Keratinocyte (primary cell): ENCODE measurements around the gene UCKL1.

ENCODE experiments used
- CTCF ChIP-seq, 3 experiments: IDR thresholded peaks in 1 of 3; conservative IDR thresholded peaks in 1 of 3; optimal IDR thresholded peaks in 1 of 3; 2 replicates in 2 of 3; 3 replicates in 1 of 3; pipeline versions ENCODE3 to v1.5.1; 2011; ENCODE audit warnings: low read length in 3 of 3, mild to moderate bottlenecking in 3 of 3, moderate library complexity in 2 of 3, control low read depth in 1 of 3, inconsistent platforms in 1 of 3; ENCODE audit not compliant: insufficient read depth in 2 of 3; ENCODE audit errors: extremely low read depth in 1 of 3
- EZH2 ChIP-seq: IDR thresholded peaks from one replicate; pipeline ENCODE4 v1.6.1; 2012; ENCODE audit warnings: inconsistent platforms, mild to moderate bottlenecking, low read length, moderate library complexity

DNA sequence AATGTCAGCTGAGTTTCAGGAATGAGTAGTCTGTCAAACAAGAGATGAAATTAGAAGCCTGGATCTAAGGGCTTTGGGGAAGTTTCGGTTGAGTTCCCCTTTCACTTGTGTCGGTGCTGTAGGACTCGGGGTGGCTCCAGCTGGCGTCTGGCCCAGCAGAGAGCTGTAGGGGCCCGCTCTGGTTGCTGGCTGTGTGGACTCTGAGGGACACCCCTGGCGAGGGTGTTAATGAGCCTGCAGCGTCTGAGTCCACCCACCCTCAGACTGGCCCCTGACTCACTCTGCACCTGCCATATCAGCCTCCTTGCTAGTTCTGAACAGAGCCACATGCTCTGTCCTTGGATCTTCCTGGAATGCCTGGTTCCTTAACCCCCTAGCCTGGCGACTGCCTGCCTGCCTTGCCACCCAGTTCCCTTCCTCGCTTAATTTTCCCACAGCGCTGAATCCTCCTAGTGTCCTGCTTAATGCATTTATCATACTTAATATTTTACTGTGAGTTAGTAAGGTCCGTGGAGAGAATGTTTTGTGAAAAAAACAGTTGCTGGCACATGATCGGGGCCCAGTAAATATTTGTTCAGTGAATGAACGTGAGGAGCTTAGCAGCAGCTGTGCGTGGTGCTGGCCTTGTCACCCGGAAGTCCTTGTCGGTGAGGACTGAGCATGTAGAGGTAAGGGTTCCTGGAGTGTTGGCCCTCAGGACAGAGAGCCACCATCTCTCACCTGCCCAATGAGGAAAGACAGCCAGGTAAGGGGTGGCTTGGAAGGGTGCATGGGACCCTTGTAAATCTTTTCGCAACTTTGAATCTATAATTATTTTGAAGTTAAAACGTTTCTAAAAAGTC lies 59.7 kb downstream of the UCKL1 start:
- TF ChIP-seq CTCF (optimal IDR thresholded peaks at IDR 0.05 in 1 of 3, IDR thresholded peaks at IDR 0.05 in 1 of 3, conservative IDR thresholded peaks at IDR 0.05 in 1 of 3; ENCODE audit: extremely low read depth in 1 of 3, insufficient read depth in 2 of 3, low read length in 3 of 3), result no peak
- no peak for TF ChIP-seq EZH2
